Prostate gland (tissue), 2 donors: Measurements from ENCODE around the gene KRTAP10-3. TPM values are rescaled to one million over a fixed set of nuclear protein-coding genes. Genes with fewer than 3 reads are reported as not detected.
"Not testable (repeated sequence)": the region's sequence is repeated elsewhere in the genome, so short reads cannot be mapped to it uniquely, and the experiment has no call there.

Source experiments
- DNase-seq: peaks from one replicate; pipeline ENCODE4 v3.0.0-alpha.2; 2019; ENCODE audit warnings: low spot score
- H3K27ac ChIP-seq, 2 donors: fragments of 200-600 bp; sonication (generic); 2 replicates each; pipeline ENCODE4 v1.5.1; 2017 to 2019
- H3K27me3 ChIP-seq: fragments of 200-600 bp; sonication (generic); replicated peaks from 2 replicates; pipeline ENCODE4 v1.5.1; 2019; ENCODE audit not compliant: insufficient read depth
- H3K36me3 ChIP-seq, 2 donors: fragments of 200-600 bp; sonication (generic); 1 replicate in 1 of 2; 2 replicates in 1 of 2; pipeline versions ENCODE4 v1.5.1 to v1.8.1; 2017 to 2019
- H3K4me1 ChIP-seq: fragments of 200-600 bp; sonication (generic); replicated peaks from 2 replicates; pipeline ENCODE4 v1.5.1; 2019
- H3K4me3 ChIP-seq, 2 donors: fragments of 200-600 bp; sonication (generic); 2 replicates each; pipeline ENCODE4 v1.5.1; 2017 to 2019
- H3K9me3 ChIP-seq: fragments of 200-600 bp; sonication (generic); 2 replicates; pipeline ENCODE4 v1.5.1; 2017
- POLR2A ChIP-seq: fragments of 450-650 bp; IDR thresholded peaks from one replicate; pipeline ENCODE4 v1.6.1; 2016; ENCODE audit warnings: antibody characterized with exemption, mild to moderate bottlenecking
- POLR2AphosphoS5 ChIP-seq: sonication (generic); formaldehyde crosslinking; IDR thresholded peaks from one replicate; pipeline ENCODE4 v1.6.1; 2017; ENCODE audit warnings: antibody characterized with exemption
- WGBS: methylation state at CpG from one replicate; pipeline ENCODE4 v1.1.5; 2018; 5-methylcytosine and 5-hydroxymethylcytosine counted together
- intact Hi-C: fragments of 100-400 bp; cut with DNase I; formaldehyde crosslinking; loops from one replicate; pipeline ENCODE4 v1.14.2; 2022
- total RNA-seq, 2 donors: library from RNA; depleted of rRNA; stranded (reverse); fragments of >200 nt; gene quantifications; one replicate each; pipeline ENCODE4 v1.1.0, GENCODE V29; 2016
- TF ChIP-seq, protein P1 (sequence below), 4 experiments: fragments of 200-600 bp in 2 of 4; fragments of 450-650 bp in 2 of 4; sonication (generic) in 2 of 4; IDR thresholded peaks; 1 replicate in 3 of 4; 2 replicates in 1 of 4; pipeline ENCODE4 v1.5.1; 2016 to 2019; ENCODE audit warnings: antibody characterized with exemption in 4 of 4, mild to moderate bottlenecking in 2 of 4, moderate library complexity in 2 of 4

The KRTAP10-3 gene
- total RNA-seq, 2 donors from 2014 or later = not detected

DNA sequence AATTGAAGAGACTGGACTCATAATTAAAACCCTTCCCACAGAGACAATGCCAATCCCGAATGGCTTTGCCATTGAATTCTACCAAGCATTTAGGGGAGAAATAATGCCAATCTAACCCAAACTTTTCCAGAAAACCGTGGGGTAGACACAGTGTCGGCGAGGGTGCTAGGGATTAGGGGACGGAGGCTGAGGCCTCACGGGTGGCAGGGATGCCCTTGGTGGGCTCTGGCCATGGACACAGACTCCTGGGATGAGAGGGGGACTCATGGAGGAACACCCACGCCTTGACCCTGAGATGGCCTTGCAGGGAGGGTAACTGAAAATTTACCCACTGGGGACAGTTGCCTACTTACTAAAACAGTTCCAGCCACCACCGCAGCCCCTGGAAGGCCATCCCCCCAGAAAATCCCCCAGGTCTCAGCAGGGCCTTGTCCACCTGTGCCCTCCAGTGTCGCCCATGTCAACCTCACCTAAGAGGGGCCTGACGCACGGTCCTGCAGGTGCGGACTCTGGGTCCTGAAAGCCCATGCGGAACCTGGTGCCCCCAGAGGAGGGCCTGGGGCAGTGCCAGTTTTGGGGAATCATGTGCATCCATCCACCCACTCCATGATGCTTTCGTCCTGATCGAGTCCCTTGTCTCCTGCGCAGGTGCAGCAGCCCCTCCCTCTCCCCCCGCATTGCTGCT, 19.9 kb upstream of the KRTAP10-3 start:
- Histone ChIP-seq H3K9me3 (no peaks in the 10 kb centered on the region), H3K27me3 (no peaks in the 10 kb centered on the region), H3K4me3 (no peak overlapping the region), H3K36me3 (no peaks in the 10 kb centered on the region), H3K4me1 (no peaks in the 10 kb centered on the region), H3K27ac (no peak overlapping the region)
- intact Hi-C loops = no loop called here
- WGBS = 91% methylated on average over 16 of the region's 17 CpGs
- DNase-seq = no peak
- TF ChIP-seq POLR2A (no peak), POLR2AphosphoS5 (no peak)
- TF ChIP-seq, protein P1, sequence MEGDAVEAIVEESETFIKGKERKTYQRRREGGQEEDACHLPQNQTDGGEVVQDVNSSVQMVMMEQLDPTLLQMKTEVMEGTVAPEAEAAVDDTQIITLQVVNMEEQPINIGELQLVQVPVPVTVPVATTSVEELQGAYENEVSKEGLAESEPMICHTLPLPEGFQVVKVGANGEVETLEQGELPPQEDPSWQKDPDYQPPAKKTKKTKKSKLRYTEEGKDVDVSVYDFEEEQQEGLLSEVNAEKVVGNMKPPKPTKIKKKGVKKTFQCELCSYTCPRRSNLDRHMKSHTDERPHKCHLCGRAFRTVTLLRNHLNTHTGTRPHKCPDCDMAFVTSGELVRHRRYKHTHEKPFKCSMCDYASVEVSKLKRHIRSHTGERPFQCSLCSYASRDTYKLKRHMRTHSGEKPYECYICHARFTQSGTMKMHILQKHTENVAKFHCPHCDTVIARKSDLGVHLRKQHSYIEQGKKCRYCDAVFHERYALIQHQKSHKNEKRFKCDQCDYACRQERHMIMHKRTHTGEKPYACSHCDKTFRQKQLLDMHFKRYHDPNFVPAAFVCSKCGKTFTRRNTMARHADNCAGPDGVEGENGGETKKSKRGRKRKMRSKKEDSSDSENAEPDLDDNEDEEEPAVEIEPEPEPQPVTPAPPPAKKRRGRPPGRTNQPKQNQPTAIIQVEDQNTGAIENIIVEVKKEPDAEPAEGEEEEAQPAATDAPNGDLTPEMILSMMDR (IDR thresholded peaks at IDR 0.05) = no peak

GRCh38 chr21:44576025-44576420, 17.4 kb upstream of the KRTAP10-3 start:
- Histone ChIP-seq H3K27me3 (no peaks in the 10 kb centered on the region), H3K27ac (no peak overlapping the region), H3K4me1 (no peaks in the 10 kb centered on the region), H3K4me3 (no peak overlapping the region), H3K9me3 (no peaks in the 10 kb centered on the region), H3K36me3 (no peaks in the 10 kb centered on the region)
- intact Hi-C loops = no loop called here
- TF ChIP-seq POLR2A = no peak
- TF ChIP-seq, protein P1 (IDR thresholded peaks at IDR 0.05) = no peak
- no peak for TF ChIP-seq POLR2AphosphoS5
- no peak for DNase-seq
- 76% methylated on average over 10 of the region's 10 CpGs for WGBS

GRCh38 chr21:44575307-44576024, 16.9 kb upstream of the KRTAP10-3 start:
- TF ChIP-seq, protein P1 (IDR thresholded peaks at IDR 0.05) = no peak
- TF ChIP-seq POLR2AphosphoS5 = no peak
- TF ChIP-seq POLR2A = no peak
- Histone ChIP-seq H3K27ac (no peak overlapping the region), H3K9me3 (no peaks in the 10 kb centered on the region), H3K36me3 (no peaks in the 10 kb centered on the region), H3K4me1 (no peaks in the 10 kb centered on the region), H3K27me3 (no peaks in the 10 kb centered on the region), H3K4me3 (no peak overlapping the region)
- 91% methylated on average over 20 of the region's 20 CpGs for WGBS
- no peak for DNase-seq
- intact Hi-C loops = no loop called here

- no peaks in the 10 kb centered on the region for H3K36me3 ChIP-seq
- no peak overlapping the region for H3K27ac ChIP-seq
- no peak for TF ChIP-seq POLR2A
- intact Hi-C loops = no loop called here
- no peak overlapping the region for H3K4me3 ChIP-seq
- no peaks in the 10 kb centered on the region for H3K27me3 ChIP-seq
- WGBS = 23% methylated on average over 21 of the region's 21 CpGs
- H3K4me1 ChIP-seq = no peaks in the 10 kb centered on the region
- no peak for DNase-seq
- H3K9me3 ChIP-seq = no peaks in the 10 kb centered on the region
Measured at GRCh38 chr21:44574457-44575306, 16.1 kb upstream of the KRTAP10-3 start.

- DNase-seq, intact Hi-C loops: not testable (repeated sequence)
- 53% methylated on average over 19 of the region's 25 CpGs for WGBS
Measured at GRCh38 chr21:44573630-44574456, 15.2 kb upstream of the KRTAP10-3 start, which contains the start of gene KRTAP10-4. TSS of gene KRTAP10-4 (plus strand) at chr21:44573729. CDS start at chr21:44573759, 30 bp downstream.

More at GRCh38 chr21:44573630-44574456, 15.2 kb upstream of the KRTAP10-3 start, which contains the start of gene KRTAP10-4:
- H3K4me3 ChIP-seq, H3K36me3 ChIP-seq, H3K9me3 ChIP-seq, H3K27me3 ChIP-seq, H3K4me1 ChIP-seq, H3K27ac ChIP-seq: not testable (repeated sequence)
